WI38 (cell line): ENCODE results near the gene MVB12B.
"Not testable (repeated sequence)": the region's sequence is repeated elsewhere in the genome, so short reads cannot be mapped to it uniquely, and the experiment has no call there.

ENCODE experiments used
- H3K4me3 ChIP-seq: 2 replicates; pipeline ENCODE4 v1.5.1; 2011; ENCODE audit warnings: low read depth, mild to moderate bottlenecking, control low read depth, low read length
- TF ChIP-seq, protein P1 (sequence below): IDR thresholded peaks from 2 replicates; pipeline ENCODE4 v1.5.1; 2012; ENCODE audit warnings: low read depth, mild to moderate bottlenecking, control low read depth, low read length

Gene MVB12B, protein sequence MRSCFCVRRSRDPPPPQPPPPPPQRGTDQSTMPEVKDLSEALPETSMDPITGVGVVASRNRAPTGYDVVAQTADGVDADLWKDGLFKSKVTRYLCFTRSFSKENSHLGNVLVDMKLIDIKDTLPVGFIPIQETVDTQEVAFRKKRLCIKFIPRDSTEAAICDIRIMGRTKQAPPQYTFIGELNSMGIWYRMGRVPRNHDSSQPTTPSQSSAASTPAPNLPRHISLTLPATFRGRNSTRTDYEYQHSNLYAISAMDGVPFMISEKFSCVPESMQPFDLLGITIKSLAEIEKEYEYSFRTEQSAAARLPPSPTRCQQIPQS

DNA sequence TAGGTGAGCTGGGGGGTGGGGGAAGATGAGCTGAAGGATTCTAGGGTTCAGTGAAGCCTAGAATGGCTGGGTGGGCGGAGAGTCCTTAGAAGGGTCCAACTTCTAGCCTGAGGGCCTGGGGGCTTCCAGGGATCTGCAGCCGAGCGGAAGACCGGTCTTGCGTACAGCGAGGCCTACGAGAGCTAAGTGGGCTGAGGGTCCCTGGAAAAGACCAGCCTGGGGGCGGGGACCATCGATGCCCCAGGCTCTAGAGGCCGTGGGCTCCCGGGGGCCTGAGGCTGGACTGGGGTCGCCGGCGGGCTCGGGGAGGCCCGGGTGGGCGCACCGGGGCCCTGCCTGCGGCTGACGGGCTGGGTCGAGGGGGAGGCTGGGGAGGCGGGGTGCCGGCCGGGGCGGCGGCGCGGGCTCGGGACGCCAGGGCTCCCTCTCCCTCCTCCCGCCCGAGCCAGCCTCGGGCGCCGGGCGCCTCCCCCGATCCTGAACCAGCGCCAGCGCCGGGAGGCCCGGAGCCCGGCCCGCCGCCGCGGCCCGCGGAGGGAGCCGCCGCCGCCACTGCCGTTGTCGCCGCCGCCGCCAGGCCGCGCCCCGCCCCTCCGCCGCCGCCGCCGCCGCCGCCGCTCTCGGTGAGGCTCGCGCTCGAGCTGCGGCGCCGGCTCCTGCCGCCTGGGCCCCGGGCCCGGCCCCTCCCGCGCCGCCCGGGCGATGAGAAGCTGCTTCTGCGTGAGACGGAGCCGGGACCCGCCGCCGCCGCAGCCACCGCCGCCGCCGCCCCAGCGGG lies at the start of gene MVB12B:
TSS of gene MVB12B (plus strand) at position 602 of the 778 bp plus-strand sequence. CDS start at position 703, 101 bp downstream.
- TF ChIP-seq, protein P1, sequence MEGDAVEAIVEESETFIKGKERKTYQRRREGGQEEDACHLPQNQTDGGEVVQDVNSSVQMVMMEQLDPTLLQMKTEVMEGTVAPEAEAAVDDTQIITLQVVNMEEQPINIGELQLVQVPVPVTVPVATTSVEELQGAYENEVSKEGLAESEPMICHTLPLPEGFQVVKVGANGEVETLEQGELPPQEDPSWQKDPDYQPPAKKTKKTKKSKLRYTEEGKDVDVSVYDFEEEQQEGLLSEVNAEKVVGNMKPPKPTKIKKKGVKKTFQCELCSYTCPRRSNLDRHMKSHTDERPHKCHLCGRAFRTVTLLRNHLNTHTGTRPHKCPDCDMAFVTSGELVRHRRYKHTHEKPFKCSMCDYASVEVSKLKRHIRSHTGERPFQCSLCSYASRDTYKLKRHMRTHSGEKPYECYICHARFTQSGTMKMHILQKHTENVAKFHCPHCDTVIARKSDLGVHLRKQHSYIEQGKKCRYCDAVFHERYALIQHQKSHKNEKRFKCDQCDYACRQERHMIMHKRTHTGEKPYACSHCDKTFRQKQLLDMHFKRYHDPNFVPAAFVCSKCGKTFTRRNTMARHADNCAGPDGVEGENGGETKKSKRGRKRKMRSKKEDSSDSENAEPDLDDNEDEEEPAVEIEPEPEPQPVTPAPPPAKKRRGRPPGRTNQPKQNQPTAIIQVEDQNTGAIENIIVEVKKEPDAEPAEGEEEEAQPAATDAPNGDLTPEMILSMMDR: no peak
- H3K4me3 ChIP-seq: peak within 1 kb of the TSS; percentile 69

DNA sequence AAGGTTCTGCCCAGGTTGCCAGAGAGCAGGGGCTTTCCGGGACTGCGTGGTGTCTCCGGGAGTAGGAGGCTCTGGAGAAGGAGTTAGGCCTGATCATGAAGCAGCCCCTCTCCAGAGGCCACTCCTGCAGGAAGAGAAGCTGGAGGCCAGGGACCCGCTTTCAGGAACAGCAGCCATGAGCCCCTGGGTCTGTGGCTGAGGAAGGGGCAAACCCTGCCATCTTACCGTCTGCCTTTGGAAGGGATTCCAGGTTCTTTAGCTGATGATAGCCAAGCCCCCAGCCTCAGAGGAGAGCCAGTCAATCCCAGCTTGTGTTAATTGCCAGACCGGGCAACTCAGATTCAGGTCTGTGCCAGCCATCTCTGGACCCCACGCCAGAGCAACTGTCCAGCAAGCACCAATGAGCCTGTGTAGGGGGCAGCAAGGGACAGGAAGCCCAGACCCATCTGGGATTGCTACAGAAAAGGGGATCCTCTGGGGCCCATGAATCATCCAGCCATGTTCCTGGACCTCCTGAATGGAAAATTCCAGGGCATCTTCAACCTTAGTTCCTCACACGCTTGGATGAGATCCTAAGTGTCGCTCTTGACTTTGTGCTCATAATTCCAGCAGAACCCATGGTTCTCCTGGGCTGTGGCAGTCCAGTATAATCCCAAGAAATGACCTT lies 42.7 kb upstream of the MVB12B start:
- TF ChIP-seq, protein P1: no peak
- H3K4me3 ChIP-seq: no peak overlapping the region

DNA sequence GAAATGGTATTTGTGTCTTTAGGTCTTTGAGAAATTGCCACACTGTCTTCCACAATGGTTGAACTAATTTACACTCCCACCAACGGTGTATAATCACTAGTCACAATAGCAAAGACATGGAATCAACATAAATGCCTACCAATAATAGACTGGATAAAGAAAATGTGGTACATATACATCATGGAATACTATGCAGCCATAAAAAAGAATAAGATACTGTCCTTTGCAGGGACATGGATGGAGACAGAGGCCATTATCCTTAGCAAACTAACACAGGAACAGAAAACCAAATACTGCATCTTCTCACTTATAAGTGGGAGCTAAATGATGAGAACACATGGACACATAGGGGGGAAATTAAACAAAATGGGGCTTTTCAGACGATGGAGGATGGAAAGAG lies 41.0 kb upstream of the MVB12B start:
- not testable (repeated sequence) for H3K4me3 ChIP-seq

DNA sequence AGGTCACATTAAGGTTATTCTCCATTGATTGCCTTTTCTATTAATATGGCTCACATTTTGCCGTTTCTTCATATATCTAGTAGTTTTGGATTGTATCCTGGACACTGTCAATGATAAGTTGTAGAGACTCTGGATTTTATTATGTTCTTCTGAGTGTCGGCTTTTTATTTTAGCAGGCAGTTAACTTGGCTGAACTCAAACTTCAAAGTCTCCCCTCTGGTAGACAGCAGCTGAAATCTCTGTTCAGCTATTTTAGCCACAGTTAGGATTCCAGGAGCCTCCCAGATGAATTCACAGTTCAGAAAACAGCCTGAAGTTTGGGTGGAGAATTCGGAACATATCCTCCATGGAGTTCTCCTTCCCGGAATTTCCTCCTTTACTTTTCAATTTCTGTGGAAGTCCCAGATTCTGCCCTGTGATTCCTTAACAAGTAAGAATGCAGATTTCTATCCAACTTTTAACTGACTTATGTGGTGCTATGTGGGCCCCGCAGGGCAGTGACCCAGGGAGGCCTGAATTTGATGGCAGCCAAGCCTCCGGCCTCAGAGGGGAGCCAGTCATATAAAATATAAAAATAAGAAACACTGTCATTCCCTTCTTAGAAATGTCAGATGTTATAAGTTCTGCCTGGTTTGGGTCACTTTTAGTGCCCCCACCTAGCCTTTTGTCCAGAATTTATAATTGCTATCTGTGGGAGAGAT lies 39.3 kb upstream of the MVB12B start:
- TF ChIP-seq, protein P1: no peak

DNA sequence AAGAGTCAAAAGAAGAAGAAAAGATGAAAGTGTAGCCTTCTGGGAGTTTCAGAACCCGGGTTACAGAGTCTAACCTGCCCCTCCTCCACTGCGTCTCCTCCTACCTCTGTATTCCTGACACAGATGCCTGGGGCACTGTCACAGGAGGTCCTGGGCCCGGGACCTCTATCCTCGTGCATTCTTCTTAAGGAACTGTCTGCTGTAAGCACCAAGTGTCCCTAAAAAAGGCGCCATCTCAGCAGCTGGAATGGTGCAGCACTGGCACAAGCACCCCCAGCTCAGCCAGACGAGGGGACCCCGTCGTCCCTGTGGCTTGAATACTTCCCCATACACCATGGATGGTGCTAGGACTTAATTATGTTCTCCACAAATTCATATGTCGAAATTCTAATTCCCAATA lies 35.8 kb upstream of the MVB12B start:
- TF ChIP-seq, protein P1: no peak
- no peak overlapping the region for H3K4me3 ChIP-seq

More for the DNA sequence above, 39.3 kb upstream of the MVB12B start:
- H3K4me3 ChIP-seq: no peak overlapping the region

DNA sequence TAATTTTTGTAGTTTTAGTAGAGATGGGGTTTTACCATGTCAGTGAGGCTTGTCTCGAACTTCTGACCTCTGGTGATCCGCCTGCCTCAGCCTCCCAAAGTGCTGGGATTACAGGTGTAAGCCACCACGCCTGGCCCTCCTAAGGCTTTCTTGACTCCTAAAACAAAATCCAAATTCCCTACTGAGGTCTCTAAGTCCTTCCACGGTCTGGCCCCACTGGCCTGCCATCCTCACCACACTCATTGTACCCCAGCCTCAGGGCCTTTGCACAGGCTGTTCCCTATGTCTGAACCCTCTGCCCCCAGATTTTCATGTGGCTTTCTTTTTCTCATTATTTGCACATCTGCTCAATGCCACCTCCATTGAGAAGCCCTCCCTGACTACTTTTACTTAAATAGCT lies 34.7 kb upstream of the MVB12B start:
- TF ChIP-seq, protein P1: no peak
- H3K4me3 ChIP-seq: no peak overlapping the region

DNA sequence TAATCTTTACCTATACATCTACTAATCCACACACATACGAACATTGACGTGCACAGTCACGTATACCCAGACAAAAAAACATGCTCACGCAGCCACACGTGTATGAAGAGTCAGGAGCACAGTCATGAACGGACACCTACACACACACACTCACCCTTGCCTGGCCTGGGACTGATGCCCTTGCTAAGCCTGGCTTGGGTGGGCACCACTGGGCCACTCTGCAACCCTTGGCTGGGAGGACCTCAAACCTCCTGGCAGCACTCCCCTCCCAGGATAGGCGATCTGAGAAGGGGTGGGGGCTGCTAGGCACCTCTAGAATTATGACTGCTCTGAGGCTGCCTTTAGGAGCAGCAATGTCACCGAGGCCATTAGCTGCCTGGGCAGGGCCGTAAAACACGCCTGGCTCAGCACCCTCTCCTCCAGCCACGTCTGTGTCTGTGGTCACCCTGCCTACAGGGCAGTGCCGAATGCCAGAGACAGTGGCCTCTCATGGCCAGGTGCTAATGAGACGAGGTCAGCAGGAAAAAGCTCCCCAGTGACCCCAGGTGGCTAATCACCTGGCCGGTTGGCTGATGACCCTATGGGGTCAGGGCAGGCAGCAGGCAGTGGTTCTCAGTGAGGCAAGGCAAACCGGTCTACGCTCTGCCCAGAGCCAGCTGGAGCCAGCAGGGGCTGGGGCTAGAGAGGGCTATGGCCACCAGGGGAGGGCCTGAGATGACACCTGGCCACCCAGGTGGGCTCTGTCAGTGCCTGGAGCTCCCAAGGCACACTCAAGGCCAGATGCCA lies 33.7 kb upstream of the MVB12B start:
- H3K4me3 ChIP-seq: no peak overlapping the region
- TF ChIP-seq, protein P1: no peak
